KOPT-K1 (cell line): ENCODE results near the gene UNC5A.

Experiments
- H3K27ac ChIP-seq: fragments of 200-600 bp; sonication (generic); 2 replicates; pipeline ENCODE4 v1.5.1; 2016; ENCODE audit warnings: antibody characterized with exemption, mild to moderate bottlenecking, low read depth, low read length; ENCODE audit not compliant: poor library complexity, severe bottlenecking
- H3K36me3 ChIP-seq: fragments of 200-600 bp; sonication (generic); 2 replicates; pipeline ENCODE4 v1.5.1; 2017; ENCODE audit warnings: antibody characterized with exemption, mild to moderate bottlenecking, low read length, moderate library complexity; ENCODE audit not compliant: insufficient read depth
- H3K9me3 ChIP-seq: fragments of 200-600 bp; sonication (generic); 2 replicates; pipeline ENCODE4 v1.5.1; 2017; ENCODE audit warnings: antibody characterized with exemption, low read length, mild to moderate bottlenecking; ENCODE audit not compliant: insufficient read depth, poor library complexity, severe bottlenecking

UNC5A gene

DNA sequence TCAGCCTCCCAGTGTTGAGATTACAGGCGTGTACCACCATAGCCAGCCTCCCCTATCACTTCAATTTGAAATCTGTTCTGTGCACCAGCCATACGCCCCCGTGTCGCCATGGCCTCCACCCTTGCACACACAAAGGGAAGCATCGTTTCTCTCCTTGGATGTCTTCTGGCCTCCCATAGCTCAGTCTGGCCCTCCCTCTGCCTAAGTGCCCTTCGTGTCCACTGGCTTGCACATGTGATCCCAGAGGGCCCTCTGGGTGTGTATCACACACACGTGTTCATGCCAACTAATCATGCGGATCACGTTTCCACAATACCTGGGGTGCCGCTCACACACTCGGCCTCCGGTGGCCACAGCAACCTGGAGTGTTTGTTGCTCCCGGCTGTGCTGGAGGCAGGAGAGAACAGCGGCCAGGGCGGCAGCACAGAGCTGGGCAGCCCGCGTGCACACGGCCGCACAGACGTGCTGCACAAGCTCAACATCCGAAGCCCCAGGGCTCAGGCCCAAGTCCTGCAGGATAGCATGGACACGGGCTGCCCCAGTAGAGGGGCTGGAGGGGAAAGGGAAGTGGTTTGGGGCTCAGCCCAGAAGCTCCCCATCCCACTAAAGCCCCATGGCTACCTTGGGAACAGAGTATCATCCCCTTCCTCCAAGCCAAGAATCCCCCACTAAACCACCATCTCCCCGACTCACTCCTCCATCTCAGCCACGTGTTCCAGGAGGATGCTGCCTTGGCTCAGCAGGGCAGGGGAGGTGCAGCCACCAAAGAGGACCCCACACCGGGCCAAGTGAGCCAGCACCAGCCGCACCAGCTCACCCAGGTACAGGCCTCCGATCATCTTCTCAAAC is 77.9 kb downstream of the UNC5A start:
- no peaks in the 10 kb centered on the region for H3K9me3 ChIP-seq
- no peaks in the 10 kb centered on the region for H3K36me3 ChIP-seq
- no peak overlapping the region for H3K27ac ChIP-seq

DNA sequence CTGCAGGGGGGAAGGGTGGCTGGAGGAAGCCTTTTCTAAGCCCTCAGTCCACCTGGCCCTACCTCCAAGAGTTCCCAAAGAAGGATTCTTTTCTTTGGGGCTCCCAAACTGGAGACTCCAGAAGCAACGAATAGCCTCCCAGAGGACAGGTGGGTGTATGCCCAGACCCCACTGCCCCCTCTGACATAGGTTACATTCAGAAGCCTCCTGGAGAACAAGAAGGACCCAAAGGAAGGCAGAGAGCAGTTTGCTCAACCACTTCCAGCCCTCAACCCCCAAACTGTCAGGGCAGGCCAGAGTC is 78.5 kb downstream of the UNC5A start:
- H3K36me3 ChIP-seq = no peaks in the 10 kb centered on the region
- H3K27ac ChIP-seq = no peak overlapping the region
- H3K9me3 ChIP-seq = no peaks in the 10 kb centered on the region

DNA sequence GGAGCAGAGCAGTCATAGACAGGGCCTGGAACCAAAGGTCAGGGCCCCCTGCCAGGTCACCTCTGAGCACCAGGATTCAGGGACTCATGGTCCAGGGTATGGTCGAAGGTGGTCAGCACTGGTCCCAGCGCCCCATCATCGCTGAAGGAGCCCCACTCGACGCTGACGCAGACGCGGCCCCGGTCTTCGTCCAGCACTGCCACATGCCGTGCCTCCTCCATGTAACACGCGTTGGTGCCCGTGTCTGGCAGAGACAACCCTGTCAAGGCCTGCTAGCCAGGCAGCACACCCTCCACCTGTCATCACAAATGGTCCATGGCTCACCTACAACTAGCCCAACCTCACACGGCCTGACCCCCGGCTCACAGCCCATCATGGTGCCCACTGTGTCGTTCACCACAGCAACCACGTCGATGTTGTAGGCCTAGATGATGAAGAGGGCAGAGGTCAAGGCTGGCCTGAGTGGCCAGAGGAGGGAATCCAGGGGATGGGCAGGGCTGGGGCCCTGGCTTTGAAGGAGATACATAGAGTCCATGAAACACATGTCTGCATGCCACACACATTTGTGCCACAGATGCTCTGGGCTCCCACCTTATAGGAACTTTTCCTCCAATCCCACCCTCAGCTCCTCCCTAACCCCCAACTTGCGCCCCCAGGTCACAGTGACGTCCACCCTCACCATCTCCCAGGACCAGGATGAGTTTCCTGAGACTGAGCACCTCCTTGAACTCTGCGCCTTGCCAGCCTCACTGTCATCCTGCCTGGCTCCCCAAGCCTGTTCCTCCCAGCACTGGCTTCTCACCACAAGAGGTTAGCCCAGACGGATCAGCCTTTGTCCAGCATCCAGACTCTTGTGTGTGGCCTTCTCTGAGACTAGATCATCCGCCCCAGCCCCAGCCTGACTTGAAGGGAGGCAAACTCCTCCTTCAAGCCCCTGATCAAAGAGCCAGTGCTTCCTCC is 79.2 kb downstream of the UNC5A start:
- H3K9me3 ChIP-seq = no peaks in the 10 kb centered on the region

DNA sequence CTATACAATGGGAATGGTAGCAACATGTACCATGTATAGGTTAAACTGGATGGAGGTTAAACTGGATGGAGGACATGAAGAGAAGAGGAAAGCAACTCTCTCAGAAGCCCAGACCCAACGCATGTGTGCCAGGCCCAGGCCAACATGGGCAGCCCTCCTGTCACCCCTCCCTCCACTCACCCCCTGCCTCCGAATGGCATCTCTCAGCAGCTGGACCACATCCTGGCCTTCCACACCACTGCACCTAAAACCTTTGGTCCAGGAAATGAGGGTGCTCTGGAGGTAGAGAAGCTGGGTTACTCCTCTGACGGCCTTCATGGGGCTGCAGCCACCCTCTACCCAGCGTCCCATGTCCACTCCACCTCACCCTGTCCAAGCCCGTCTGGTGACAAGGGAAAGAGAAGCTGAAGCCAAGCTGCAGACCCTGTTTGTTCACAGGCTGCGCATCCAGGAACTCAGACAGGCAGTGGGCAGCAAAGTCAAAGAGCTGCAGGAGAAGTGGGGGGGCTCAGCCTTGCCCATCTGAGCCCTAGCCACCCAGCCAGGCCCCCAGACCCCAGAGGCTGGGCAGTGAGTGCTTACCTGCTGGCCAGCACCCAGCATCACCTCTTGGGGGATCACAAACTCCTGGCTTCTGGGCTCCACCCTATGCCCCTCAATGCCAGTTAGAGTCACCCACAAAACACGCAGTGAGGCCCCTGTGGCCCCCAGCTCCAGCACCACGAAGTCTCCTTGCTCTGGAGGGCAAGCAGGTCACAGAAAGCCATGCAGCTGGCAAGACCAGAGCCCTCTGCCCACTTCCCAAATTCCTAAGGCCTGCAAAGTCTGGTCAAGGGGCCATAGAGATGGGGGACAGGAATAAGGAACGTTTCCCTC is 80.3 kb downstream of the UNC5A start:
- no peak overlapping the region for H3K27ac ChIP-seq
- no peaks in the 10 kb centered on the region for H3K36me3 ChIP-seq
- H3K9me3 ChIP-seq = no peaks in the 10 kb centered on the region

More for the DNA sequence above, 79.2 kb downstream of the UNC5A start:
- H3K27ac ChIP-seq = no peak overlapping the region
- no peaks in the 10 kb centered on the region for H3K36me3 ChIP-seq

DNA sequence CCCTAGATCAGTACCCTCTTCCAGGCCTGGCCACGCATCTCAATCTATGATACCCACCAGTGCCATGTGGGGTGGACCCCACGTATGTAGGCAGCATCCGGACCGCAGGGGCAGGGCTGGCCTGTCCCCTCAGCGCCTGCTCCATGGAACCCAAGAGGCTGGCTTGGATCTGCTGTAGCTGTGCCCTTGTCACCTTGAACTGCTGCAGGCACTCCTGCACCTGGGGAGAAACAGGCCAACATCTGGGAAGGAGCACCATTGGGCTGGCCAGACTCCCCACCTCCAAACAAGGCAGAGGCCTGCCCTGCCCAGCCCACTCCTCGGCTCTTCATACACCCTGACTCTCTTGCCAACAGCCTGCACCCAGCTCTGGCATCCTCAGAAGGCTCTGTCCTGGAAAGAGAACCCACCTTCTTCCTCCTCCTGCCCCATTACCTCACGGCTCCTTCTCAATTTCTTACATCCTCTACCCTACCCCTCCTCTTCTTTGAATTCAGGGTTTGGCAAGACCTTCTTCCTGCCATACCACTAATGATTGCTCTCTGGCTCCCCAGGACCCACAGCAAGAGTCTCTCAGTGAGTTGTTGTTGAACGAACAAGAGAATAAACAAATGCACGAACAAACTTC is 81.1 kb downstream of the UNC5A start:
- Histone ChIP-seq H3K27ac (no peak overlapping the region), H3K9me3 (no peaks in the 10 kb centered on the region), H3K36me3 (no peaks in the 10 kb centered on the region)

DNA sequence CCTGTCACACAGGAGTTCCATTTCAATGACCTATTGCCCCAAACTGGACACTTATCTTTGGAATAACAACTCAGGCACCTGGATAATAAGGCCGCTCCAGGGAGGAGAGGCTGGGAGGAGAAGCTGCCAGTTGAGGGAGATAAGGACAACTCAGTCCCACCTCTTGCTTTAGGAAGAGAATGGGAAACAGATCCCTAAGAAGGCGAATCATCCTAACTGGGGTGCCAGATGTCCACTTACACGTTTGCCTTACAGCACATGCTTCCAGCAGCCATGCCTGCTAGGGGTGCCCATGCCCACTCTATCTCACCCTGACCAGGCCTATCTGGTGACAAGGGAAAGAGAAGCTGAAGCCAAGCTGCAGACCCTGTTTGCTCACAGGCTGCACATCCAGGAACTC is 82.3 kb downstream of the UNC5A start:
- Histone ChIP-seq H3K9me3 (no peaks in the 10 kb centered on the region), H3K36me3 (no peaks in the 10 kb centered on the region), H3K27ac (no peak overlapping the region)

DNA sequence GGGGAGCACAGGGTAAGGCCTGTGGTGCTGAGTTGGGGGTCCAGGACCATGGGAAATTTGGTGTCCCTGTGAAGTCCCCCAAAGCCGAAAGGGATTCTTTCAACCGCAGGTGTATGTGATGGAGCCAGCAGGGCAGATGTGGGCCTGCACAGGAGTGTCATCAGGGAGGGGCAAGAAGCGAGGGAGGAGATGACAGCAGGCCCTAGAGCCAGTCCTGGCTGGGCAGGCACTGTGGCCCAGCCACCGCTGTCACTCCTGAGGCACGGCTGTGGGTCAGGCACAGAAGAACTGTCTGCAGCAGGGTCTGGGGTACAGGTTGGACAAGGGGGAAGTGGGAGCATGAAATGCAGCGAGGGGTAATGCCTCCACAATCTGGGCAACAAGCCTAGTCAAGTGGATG is 83.9 kb downstream of the UNC5A start:
- Histone ChIP-seq H3K9me3 (no peaks in the 10 kb centered on the region), H3K27ac (no peak overlapping the region), H3K36me3 (no peaks in the 10 kb centered on the region)

DNA sequence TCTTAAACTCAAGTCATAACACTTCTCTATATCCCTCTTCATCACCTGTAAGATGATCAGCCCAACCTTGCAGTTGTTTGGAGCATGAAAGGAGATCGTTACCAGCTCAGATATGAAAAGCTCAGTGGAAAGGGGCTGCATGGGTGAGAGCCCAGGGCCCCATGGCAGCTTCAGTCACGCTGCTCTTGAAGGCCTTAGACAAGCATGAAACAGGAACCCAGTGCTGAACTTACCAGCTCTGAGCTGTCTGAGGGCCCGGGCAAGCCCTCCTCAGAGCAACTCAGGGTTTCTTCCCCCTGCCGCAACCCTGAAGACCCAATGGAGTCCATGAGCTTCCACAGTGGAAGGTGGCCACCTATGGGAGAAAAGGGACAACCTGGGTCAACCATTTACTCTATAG is 85.5 kb downstream of the UNC5A start:
- no peaks in the 10 kb centered on the region for H3K9me3 ChIP-seq
- H3K36me3 ChIP-seq = peaks cover 1% of the 10 kb centered on the region; the same call in 1 of the 2 replicates
- no peak overlapping the region for H3K27ac ChIP-seq

DNA sequence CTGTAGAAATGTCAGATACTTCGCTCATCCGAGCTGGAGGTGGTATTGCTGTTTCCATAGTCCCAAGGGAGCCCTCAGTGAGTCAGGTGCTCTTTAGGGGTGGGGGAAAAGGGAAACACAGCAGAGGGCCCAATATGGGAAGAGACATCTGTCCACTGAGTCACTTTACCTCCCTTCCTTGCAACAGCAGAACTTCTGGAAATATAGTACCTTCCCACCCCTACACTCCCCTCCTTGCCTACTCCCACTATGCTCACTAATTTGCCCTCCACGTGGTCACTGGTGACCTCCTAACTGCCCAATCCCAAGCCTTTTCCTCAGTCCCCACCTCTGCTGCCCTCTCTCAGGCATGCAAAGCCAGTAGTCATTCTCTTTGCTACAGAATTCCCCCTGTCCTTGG is 86.9 kb downstream of the UNC5A start:
- Histone ChIP-seq H3K36me3 (peaks cover 15% of the 10 kb centered on the region), H3K27ac (no peak overlapping the region), H3K9me3 (no peaks in the 10 kb centered on the region)

DNA sequence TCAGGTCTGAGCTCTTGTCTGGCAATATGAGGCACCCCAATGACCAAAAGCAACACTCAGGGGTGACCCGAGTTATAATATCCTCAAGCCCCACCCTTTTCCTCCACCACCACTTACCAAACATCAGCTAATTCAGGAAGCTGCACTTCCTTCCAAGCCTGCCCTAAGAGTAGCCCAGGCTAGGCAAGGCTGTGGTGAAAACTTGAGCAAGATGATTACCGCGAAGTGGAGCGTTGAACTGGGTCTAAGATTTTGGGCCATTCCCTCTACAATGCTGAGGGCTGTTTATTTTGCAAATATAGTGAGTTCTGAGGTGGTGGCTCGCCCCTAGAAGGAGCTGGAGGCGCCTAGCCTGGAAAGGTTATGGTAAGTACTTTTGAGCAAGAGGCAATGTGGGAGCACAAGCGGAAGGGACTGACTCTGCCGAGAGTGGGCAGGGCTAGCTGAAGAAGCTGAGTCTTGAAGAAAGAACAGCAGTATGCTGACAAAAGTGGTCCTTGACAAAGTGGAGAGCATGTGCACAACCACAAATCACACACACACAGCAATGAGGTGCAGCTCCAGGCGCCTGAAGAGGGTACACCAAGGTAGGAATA is 89.0 kb downstream of the UNC5A start, which contains the start of gene HK3:
Gene HK3 (minus strand): TSS at position 51 of the 596 bp plus-strand sequence. CDS start 3,187 bp downstream, outside the sequence.
- H3K9me3 ChIP-seq = no peaks in the 10 kb centered on the region
- peaks cover 37% of the 10 kb centered on the region for H3K36me3 ChIP-seq
- H3K27ac ChIP-seq = no peak within 1 kb of the TSS

DNA sequence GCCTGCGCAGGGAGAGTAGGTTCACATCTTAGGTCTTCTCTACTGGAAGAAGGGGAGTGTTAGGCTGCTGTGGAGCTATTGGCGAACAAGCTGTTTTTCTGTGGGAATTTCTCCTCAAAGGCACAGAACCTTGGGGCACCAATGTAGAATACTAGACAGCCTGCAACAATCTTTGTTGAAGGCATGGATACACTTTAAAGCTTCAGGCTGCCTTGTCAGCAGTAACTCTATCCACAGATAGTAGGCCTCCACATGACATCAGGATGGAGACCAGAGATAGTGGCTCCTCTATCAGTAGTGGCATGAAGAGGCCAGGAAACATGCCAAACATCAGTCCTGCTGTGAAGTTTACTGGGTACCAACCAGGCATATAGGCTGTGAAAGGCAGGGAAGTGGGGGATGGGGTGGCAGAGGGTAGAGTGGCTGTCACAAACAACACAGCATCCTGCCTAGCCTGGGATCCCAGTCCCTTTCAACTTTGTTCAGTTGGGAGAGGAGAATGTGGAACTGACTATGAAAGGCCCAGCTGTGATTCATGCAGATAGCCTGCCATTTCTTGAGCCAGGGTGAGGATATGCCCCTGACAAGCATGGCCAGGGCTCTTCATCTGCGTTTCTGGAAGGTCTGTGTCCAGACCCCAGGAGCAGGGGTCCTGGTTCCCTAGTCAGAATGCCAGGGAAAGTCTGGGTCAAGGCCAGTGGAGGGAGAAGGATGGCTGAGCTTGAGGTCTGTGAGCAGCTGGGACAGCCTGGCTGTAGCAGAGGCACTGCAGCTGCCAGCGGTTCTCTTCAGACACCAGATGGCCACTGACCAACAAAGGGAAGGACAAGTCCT is 89.8 kb downstream of the UNC5A start:
- Histone ChIP-seq H3K36me3 (peaks cover 44% of the 10 kb centered on the region), H3K27ac (no peak overlapping the region), H3K9me3 (no peaks in the 10 kb centered on the region)

DNA sequence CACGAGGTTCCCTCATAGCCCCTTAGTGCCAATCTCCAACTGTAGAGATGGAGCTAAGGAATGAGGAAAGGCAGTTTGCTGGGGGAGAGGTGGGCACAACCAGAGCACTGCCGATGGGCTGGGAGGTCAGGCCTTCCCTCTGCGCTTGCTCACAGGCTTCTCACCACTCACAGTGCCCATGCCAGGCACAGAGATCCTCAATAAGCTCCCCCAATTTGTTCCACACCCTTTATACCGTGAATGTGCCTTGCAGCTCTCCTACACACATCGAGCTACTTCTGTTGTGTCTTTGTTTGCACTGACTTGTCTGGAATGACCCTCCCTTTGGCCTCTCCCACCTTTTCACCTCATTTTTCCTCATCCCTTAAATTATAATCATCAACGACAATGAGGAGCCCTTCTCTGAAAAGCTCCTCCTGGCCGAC is 90.4 kb downstream of the UNC5A start:
- H3K36me3 ChIP-seq = peaks cover 51% of the 10 kb centered on the region
- H3K27ac ChIP-seq = no peak overlapping the region
- no peaks in the 10 kb centered on the region for H3K9me3 ChIP-seq

DNA sequence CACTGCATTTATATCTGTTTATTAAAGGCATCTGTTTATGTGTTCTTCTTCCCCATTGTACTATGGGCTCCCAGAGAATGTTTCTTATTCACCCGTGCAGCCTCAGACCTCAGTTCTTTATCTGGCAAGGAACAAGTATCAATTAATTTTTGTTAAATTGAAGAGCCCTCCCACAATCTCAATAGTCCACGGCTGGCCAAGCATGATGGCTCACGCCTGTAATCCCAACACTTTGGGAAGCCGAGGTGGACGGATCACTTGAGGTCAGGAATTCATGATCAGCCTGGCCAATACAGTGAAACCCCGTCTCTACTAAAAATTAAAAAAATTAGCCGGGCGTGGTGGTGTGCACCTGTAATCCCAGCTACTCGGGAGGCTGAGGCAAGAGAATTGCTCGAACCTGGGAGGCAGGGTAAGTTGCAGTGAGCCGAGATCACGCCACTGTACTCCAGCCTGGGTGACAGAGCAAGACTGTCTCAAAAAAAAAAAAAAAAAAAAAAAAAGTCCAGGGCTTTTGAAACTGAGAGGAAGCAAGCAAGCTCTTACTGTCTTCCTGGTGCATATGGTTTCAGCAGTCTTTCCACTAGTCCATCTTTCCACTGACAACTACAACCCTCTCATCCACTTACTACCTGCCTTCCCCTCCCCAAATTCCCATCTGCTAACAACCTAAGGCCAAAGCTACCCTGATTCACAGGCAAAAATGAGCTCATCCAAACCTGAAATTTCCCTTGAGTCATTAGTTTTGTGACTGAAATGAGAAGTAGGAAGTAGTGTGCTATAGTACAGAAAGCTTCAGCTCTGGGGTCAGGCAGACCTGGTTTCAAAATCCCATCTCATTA is 91.1 kb downstream of the UNC5A start:
- H3K27ac ChIP-seq = no peak overlapping the region
- H3K36me3 ChIP-seq = peaks cover 58% of the 10 kb centered on the region
- H3K9me3 ChIP-seq = no peaks in the 10 kb centered on the region
